Progenitor cell of endocrine pancreas (in vitro differentiated cells): ENCODE data around the gene BAZ1B. TPM values are rescaled to one million over a fixed set of nuclear protein-coding genes. Genes with fewer than 3 reads are reported as not detected.
"Not testable (repeated sequence)": the region's sequence is repeated elsewhere in the genome, so short reads cannot be mapped to it uniquely, and the experiment has no call there.

Experiments
- DNase-seq: peaks from one replicate; pipeline ENCODE4 v3.0.0; 2021; ENCODE audit warnings: low spot score; ENCODE audit not compliant: unreplicated experiment
- H3K27ac Mint-ChIP-seq: 2 replicates; pipeline ENCODE4 v1.8.0; 2021; ENCODE audit warnings: mild to moderate bottlenecking, moderate library complexity, mixed read lengths
- H3K27me3 Mint-ChIP-seq: 2 replicates; pipeline ENCODE4 v1.8.0; 2021; ENCODE audit warnings: mixed read lengths
- H3K36me3 Mint-ChIP-seq: 2 replicates; pipeline ENCODE4 v1.8.0; 2022; ENCODE audit warnings: mixed read lengths; ENCODE audit not compliant: insufficient read depth
- H3K4me1 Mint-ChIP-seq: 2 replicates; pipeline ENCODE4 v1.8.0; 2021; ENCODE audit warnings: low read depth, mixed read lengths
- H3K4me3 Mint-ChIP-seq: 2 replicates; pipeline ENCODE4 v1.8.0; 2021; ENCODE audit warnings: low read depth, mild to moderate bottlenecking, moderate library complexity, mixed read lengths
- H3K9me3 Mint-ChIP-seq: 2 replicates; pipeline ENCODE4 v1.8.0; 2021; ENCODE audit warnings: low read depth, mixed read lengths
- total RNA-seq: library from RNA; stranded (reverse); gene quantifications from 2 replicates; pipeline ENCODE4 v1.2.1, GENCODE V29; 2021
- TF ChIP-seq, protein P1 (sequence below): fragments of 200-600 bp; sonication (generic); IDR thresholded peaks from one replicate; pipeline ENCODE4 v1.5.0; 2021; ENCODE audit warnings: antibody characterized with exemption, mild to moderate bottlenecking; ENCODE audit not compliant: unreplicated experiment

The BAZ1B gene
- total RNA-seq, 1 donor from 2014 or later, result 92.1 TPM

DNA sequence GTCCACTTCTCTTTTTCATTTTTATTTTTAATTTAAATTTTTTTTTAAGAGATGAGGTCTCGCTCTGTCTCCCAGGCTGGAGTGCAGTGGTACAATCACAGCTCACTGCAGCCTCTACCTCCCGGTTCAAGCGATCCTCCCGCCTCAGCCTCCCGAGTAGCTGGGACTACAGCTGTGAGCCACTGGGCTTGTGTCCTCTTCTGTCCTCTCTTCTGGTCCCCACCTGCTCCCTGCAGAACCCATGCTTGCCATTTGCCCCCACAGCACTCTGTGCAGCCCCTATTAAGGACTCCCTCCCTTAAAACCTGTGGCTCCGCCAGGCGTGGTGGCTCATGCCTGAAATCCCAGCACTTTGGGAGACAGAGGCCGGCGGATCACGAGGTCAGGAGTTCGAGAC lies 97.6 kb downstream of the BAZ1B start:
- DNase-seq, result no peak
- Mint-ChIP-seq H3K27ac (no peak overlapping the region), H3K9me3 (no peaks in the 10 kb centered on the region), H3K36me3 (no peaks in the 10 kb centered on the region), H3K4me3 (no peak overlapping the region), H3K4me1 (peaks cover 5% of the 10 kb centered on the region), H3K27me3 (no peaks in the 10 kb centered on the region)
- TF ChIP-seq, protein P1, sequence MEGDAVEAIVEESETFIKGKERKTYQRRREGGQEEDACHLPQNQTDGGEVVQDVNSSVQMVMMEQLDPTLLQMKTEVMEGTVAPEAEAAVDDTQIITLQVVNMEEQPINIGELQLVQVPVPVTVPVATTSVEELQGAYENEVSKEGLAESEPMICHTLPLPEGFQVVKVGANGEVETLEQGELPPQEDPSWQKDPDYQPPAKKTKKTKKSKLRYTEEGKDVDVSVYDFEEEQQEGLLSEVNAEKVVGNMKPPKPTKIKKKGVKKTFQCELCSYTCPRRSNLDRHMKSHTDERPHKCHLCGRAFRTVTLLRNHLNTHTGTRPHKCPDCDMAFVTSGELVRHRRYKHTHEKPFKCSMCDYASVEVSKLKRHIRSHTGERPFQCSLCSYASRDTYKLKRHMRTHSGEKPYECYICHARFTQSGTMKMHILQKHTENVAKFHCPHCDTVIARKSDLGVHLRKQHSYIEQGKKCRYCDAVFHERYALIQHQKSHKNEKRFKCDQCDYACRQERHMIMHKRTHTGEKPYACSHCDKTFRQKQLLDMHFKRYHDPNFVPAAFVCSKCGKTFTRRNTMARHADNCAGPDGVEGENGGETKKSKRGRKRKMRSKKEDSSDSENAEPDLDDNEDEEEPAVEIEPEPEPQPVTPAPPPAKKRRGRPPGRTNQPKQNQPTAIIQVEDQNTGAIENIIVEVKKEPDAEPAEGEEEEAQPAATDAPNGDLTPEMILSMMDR, result no peak

DNA sequence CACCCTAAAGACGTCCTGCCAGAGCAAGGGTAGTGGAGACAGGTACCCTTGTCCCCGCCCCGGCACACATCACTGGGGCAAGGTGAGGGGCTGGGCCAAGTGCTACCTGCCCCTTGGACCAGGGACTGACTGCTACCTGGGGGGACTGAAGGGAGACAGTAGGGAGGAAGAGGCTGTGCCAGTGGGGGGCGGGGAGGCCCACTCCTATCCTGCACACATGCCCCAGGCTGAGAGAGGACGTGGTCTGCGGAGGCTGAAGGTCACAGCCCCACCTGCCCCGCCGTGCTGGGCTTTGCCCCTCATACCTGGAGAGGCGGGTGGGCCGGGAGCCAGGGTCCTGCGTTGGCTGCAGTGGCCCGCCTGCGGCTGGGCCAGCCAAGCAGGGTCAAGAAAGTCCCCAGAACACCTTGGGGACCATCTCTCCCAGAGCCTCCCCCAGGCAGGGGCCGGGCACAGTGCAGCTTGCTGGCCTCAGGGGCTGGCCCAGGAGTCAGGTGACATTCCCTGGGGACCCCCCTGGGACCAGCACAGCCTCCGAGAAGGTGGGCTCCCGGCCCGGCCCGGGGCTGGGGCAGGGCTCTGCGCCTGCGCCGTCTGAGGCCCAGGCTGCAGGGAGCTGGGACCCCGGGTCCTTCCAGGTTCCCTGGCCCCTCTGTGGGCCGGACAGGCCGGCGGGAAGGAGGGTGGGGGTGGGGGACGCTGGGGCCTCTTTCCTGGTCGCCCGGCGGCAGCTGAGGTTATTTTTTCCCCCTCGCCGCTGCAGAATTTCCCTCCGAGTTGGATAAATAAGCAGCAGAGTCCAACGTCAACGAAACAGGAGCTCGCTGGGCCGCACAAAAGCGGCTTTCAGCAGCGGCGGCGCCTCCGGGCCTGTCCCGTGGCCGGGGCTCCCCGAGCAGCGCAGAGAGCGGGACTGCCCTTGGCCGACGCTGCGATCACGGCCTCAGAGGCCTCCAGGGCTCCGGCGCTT lies 98.3 kb downstream of the BAZ1B start:
- H3K4me1 Mint-ChIP-seq, result peaks cover 5% of the 10 kb centered on the region
- H3K4me3 Mint-ChIP-seq, result no peak overlapping the region
- peak overlapping the region; percentile 67 for H3K27ac Mint-ChIP-seq
- no peak for DNase-seq
- no peaks in the 10 kb centered on the region for H3K36me3 Mint-ChIP-seq
- TF ChIP-seq, protein P1, result no peak
- no peaks in the 10 kb centered on the region for H3K27me3 Mint-ChIP-seq
- H3K9me3 Mint-ChIP-seq, result no peaks in the 10 kb centered on the region

DNA sequence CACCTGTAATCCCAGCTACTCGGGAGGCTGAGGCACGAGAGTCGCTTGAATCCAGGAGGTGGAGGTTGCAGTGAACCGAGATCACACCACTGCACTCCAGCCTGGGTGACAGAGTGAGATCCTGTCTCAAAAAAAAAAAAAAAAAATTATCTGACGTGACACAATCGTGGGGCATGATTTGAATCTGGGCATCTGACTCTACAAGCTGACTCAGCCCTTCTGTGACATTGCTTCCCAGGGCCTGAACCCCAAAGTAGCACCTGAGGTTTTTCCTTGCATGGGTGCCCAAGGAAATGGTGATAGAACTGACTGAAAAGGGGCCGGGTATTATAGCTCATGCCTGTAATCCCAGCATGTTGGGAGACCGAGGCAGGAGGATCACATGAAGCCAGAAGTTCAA lies 101.5 kb downstream of the BAZ1B start:
- not testable (repeated sequence) for H3K4me3 Mint-ChIP-seq, DNase-seq, H3K4me1 Mint-ChIP-seq, H3K27me3 Mint-ChIP-seq, H3K9me3 Mint-ChIP-seq, H3K36me3 Mint-ChIP-seq
- H3K27ac Mint-ChIP-seq, result peak overlapping the region; percentile 71

DNA sequence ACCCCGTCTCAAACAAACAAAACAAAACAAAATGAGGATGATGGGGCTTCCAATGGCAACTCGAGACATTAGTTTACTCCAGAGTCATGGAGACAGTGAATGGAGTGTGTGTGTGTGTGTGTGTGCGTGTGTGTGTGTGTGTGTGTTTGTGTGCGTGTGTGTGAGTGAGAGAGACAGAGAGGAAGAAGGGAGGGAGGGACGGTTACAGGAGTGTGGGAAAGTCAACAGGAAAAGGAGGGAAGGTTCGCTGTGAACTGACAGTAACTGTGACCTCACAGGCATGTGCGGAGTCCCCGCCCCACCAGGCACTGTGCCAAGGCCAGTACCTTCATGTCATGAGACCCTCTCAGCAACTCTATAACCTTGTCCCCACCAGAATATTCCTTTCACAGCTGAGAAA lies 102.1 kb downstream of the BAZ1B start:
- peak overlapping the region; percentile 84 for H3K27ac Mint-ChIP-seq
- not testable (repeated sequence) for H3K36me3 Mint-ChIP-seq

DNA sequence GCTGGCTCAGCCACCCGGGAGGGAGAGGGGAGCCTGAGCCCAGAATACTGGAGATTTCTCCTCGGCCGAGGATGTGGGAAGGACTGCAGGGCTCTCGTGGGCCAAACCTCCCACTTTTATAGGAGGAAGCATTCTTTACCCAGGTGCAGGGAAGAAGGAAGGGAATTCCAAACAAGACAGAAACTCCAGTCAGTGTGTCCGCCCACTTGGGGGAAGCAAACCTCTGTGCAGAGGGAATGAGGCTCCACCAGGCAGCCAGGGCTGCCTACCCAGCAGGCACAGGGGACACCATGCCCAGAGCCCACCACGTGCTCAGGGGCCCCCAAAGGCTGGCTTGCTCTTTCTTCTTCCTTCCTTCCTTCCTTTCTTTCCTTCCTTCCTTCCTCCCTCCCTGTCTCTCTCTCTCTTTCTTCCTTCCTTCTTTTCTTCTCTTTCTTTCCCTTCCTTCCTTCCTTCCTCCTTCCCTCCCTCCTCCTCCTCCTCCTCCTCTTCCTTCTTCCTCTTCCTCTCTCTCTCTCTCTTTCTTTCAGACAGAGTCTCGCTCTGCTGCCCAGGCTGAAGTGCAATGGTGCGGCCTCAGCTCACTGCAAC lies 103.9 kb downstream of the BAZ1B start:
- no peak for DNase-seq
- no peaks in the 10 kb centered on the region for H3K9me3 Mint-ChIP-seq
- no peak overlapping the region for H3K27ac Mint-ChIP-seq
- H3K4me3 Mint-ChIP-seq, result no peak overlapping the region
- no peaks in the 10 kb centered on the region for H3K36me3 Mint-ChIP-seq
- TF ChIP-seq, protein P1, result no peak
- no peaks in the 10 kb centered on the region for H3K27me3 Mint-ChIP-seq
- peaks cover 3% of the 10 kb centered on the region for H3K4me1 Mint-ChIP-seq

More for the DNA sequence above, 102.1 kb downstream of the BAZ1B start:
- H3K4me3 Mint-ChIP-seq, H3K4me1 Mint-ChIP-seq, H3K27me3 Mint-ChIP-seq, H3K9me3 Mint-ChIP-seq, DNase-seq: not testable (repeated sequence)

DNA sequence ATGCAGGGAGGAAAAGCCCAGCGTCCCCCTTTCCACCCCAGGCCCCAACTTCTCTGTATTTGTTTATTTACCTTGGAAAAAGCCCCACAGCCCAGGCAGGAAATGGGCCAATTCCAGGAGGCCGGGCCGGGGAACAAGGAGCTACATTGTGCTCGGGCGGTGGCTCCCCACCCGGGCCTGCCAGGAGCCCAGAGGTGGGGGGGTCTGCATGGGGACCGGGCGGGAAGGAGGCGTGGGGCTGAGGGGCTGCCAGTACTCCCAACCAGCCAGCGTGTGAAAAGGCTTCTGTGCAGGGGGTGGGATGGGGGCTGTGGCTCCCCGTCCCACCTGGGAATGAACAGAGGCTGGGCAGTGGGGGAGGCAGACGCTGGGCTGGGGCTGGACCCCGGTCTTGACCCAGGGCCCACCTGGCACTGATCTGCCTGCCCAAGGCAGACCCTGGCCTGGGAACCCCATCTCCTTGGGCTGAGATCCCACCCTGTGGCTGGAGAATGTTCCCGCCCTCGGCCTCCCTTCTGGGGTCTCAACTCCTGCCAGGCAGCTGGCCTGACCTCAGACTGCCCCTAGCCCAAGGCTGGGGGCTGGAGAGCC lies 111.5 kb downstream of the BAZ1B start:
- H3K27me3 Mint-ChIP-seq, H3K4me1 Mint-ChIP-seq, H3K4me3 Mint-ChIP-seq, DNase-seq, H3K9me3 Mint-ChIP-seq, H3K36me3 Mint-ChIP-seq: not testable (repeated sequence)
- peak overlapping the region; percentile 74 for H3K27ac Mint-ChIP-seq

DNA sequence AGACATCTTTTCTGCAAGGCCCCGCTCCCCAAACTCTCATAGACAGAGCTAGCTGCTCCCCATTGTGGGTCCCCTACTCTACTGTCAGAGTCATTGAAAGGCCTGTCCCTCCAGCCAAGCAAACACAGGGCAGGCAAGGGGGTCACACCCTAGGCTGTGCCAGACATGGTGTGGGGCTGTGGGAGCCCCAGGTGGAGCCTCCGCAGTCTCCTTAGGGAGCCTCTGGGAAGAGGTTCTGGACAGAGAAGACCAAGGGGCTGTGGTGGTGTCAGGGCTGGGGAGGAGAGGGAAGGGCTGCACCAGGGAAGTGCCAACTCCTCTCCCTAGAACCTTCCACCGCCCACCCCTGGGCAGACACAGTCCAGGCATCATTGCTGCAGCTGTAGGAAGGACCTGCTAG lies 117.2 kb downstream of the BAZ1B start:
- not testable (repeated sequence) for H3K27ac Mint-ChIP-seq, H3K36me3 Mint-ChIP-seq, H3K9me3 Mint-ChIP-seq, H3K4me3 Mint-ChIP-seq, DNase-seq, H3K27me3 Mint-ChIP-seq, H3K4me1 Mint-ChIP-seq

DNA sequence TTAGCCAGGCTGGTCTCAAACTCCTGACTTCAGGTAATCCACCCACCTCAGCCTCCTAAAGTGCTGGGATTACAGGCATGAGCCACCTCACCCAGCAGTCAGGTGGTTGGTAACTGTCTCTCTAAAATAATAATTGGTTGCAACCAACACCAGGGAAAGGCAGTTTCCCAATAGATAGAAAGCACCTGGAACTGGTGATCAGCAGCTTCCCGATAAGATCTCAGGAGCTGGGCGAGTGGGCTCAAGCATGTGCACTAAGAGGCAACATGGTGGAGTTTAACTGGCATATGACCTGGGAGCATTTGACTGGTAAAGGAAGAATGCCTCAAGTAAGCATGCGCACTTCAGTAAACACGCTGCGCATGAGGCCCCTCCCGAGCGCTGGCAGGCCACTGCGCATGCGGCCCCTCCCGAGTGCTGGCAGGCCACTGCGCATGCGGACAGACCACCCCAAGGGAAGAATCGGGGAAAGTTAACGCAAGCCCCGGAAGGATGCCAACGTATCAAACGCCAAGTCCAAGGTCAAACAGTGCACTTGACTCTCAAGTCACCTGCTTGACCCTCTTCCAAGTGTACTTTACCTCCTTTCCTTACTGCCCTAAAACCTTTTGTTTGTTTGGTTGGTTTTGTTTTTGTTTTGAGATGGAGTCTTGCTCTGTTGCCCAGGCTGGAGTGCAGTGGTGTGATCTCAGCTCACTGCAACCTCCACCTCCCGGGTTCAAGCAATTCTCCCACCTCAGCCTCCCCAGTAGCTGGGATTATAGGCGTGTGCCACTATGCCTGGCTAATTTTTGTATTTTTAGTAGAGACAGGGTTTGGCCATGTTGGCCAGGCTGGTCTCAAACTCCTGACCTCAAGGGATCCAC lies 122.7 kb downstream of the BAZ1B start:
- DNase-seq, H3K4me3 Mint-ChIP-seq, H3K4me1 Mint-ChIP-seq, H3K27ac Mint-ChIP-seq, H3K9me3 Mint-ChIP-seq, H3K36me3 Mint-ChIP-seq, H3K27me3 Mint-ChIP-seq: not testable (repeated sequence)
